HG03135 (cell line): ENCODE measurements around the gene CD9.
"Not testable (repeated sequence)": the region's sequence is repeated elsewhere in the genome, so short reads cannot be mapped to it uniquely, and the experiment has no call there.

Experiments
- ATAC-seq: cut with Tn5 transposase; IDR thresholded peaks from one replicate; pipeline ENCODE4 v1.9.1; 2021; ENCODE audit warnings: mild to moderate bottlenecking, moderate library complexity; ENCODE audit not compliant: unreplicated experiment

The CD9 gene

GRCh38 chr12:6200256-6201212 lies at the start of gene CD9:
CD9 (plus strand) TSS chr12:6200400; CDS start chr12:6200500, 100 bp downstream.
- no peak for ATAC-seq

GRCh38 chr12:6154730-6155459 lies 45.3 kb upstream of the CD9 start:
- ATAC-seq = no peak

- no peak for ATAC-seq
Measured at GRCh38 chr12:6157482-6157881, 42.7 kb upstream of the CD9 start.

GRCh38 chr12:6158255-6158654 lies 41.9 kb upstream of the CD9 start:
- ATAC-seq = no peak

GRCh38 chr12:6158749-6159148 lies 41.5 kb upstream of the CD9 start:
- ATAC-seq = no peak

- not testable (repeated sequence) for ATAC-seq
Measured at GRCh38 chr12:6159166-6160011, 40.8 kb upstream of the CD9 start.

GRCh38 chr12:6160049-6160649 lies 40.1 kb upstream of the CD9 start:
- not testable (repeated sequence) for ATAC-seq

GRCh38 chr12:6161124-6161882 lies 38.9 kb upstream of the CD9 start:
- no peak for ATAC-seq

- no peak for ATAC-seq
Measured at GRCh38 chr12:6163416-6164060, 36.7 kb upstream of the CD9 start.

- no peak for ATAC-seq
Measured at GRCh38 chr12:6165395-6165794, 34.8 kb upstream of the CD9 start.

- no peak for ATAC-seq
Measured at GRCh38 chr12:6166808-6167207, 33.4 kb upstream of the CD9 start.

GRCh38 chr12:6167327-6168280 lies 32.6 kb upstream of the CD9 start:
- ATAC-seq = peak; percentile 74

- no peak for ATAC-seq
Measured at GRCh38 chr12:6171409-6172015, 28.7 kb upstream of the CD9 start.

- no peak for ATAC-seq
Measured at GRCh38 chr12:6172086-6172485, 28.1 kb upstream of the CD9 start.

GRCh38 chr12:6172862-6173261 lies 27.3 kb upstream of the CD9 start:
- no peak for ATAC-seq

- no peak for ATAC-seq
Measured at GRCh38 chr12:6177642-6178358, 22.4 kb upstream of the CD9 start.
